Measurements from ENCODE around the gene RNF34. TPM values are rescaled to one million over a fixed set of nuclear protein-coding genes. Genes with fewer than 3 reads are reported as not detected.
A peak's percentile ranks its signal among the peaks of the same experiment; 100 is the strongest.

Gene RNF34, protein sequence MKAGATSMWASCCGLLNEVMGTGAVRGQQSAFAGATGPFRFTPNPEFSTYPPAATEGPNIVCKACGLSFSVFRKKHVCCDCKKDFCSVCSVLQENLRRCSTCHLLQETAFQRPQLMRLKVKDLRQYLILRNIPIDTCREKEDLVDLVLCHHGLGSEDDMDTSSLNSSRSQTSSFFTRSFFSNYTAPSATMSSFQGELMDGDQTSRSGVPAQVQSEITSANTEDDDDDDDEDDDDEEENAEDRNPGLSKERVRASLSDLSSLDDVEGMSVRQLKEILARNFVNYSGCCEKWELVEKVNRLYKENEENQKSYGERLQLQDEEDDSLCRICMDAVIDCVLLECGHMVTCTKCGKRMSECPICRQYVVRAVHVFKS
- 10 to 100 TPM; 64.2 to 75.7 TPM for total RNA-seq

DNA sequence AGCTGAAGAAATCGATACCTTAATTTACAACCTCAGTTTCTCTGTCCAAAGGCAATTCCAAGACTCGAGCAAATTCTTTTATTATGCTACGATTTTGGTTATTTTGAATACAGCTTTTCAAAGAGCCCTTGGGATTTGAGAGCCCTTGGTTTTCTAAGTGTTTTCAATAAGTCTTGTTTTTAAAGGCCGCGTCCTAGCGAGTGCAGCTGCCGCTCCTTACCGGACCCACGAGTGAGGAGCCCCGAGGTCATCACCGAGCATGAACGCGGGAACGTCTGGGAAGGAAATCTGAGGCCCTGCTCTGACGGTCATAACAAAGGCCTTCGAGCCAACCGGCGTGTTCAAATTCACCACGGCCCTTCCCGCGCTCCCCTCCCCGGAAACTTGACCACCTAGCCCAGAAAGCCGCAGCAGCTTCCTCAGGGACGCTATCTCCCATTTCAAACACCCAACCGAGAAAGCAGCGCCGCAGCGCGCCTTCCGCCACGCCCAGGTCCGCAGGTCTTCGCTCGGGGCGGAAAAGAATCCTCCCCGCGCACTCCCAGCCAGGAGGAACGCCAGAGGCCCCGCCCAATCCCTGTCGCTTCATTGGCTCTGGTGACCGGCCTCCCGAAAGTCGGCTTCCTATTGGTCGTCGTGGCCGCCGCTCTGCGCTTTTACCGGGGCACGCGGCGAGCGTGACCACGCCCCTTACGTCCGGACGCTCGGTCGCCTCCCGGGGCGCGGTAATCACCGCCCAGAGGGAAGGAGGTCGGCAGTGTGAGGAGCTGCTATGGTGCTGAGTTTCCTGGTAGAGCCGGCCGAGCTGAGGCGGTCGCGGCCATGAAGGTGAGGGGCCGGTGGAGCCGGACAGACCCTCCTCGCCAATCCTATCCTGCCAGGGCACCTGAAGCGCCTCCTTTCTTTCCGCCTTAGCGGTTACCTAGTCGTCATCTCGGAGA lies at the start of gene RNF34:
Gene RNF34, plus strand, starts transcription at position 728 of the 941 bp plus-strand sequence. Its CDS starts 95 bp downstream, at position 823.
- CTCF ChIA-PET = interaction anchor here (0.7 to 2.5 kb wide), 8 partner anchors 17 to 272 kb away, joined by 3 to 14 read pairs (median 4); no protein-coding TSS in a partner anchor
- intact Hi-C loops (cut with DNase I, micrococcal nuclease) = loop anchor here (1.0 to 5.0 kb wide), 14 partner anchors 47 to 713 kb away; partner anchors contain the start of genes ANAPC5 (in 2 of the 2), CAMKK2 (in 1 of the 2), MLEC (in 1 of the 2) and OASL (in 1 of the 2)
- peaks cover 33% of the 10 kb centered on the region for H3K4me1 Mint-ChIP-seq
- POLR2A ChIA-PET = interaction anchor here (0.6 to 2.3 kb wide), 7 partner anchors 8 to 227 kb away, joined by 3 to 27 read pairs (median 5); partner anchors contain the start of gene ANAPC5
- ATAC-seq (peak; percentile 91), DNase-seq (peak; percentile 99)
- H3K4me3 Mint-ChIP-seq = peak within 1 kb of the TSS; percentile 86
- no peaks in the 10 kb centered on the region for H3K27me3 Mint-ChIP-seq
- no peaks in the 10 kb centered on the region for H3K9me3 Mint-ChIP-seq (ENCODE audit: low read depth)
- H3K27ac Mint-ChIP-seq = peak within 1 kb of the TSS; percentile 93
- H3K36me3 Mint-ChIP-seq (ENCODE audit: low read depth) = peaks cover 35% of the 10 kb centered on the region

DNA sequence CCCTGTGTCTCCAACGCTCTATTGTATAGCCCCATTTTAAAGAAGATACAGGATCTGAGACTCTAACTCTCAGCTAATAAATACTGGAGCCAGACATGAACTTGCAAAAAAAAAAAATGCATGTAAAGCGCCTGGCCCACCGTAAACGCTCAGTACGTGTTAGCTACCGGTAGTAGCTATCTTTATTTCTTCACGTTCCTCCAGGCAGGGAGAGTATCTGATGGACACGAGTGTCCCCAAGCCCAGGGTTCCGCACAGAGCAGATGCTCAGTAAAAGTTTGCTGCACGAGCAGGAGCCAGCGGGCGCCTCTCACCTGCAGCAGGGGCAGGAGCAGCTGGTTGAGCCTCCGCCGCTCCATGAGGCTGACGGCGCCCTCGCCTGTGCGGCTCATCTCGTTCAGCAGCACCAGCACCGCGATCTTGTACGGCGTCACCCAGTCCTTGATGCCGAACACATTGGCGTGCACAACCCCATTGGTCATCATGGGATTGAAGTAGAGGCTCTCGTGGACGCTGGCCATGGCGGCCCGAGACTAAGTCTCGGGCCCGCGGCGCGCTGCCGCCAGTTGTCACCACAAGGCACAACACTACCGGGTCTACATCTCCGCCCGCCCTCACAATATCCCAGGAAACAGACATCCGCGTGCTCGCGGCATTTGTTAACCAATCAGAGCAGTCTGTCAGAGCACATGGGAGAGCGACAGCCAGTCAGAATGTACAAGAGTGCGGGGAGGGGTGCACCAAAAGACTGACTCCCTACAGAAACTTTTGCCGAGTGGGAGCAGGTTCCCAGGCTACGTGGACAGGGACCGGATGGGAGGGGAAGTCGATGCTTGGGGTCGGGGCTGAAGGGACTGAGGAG lies 47.9 kb upstream of the RNF34 start, which contains the start of gene ANAPC5:
Gene ANAPC5, minus strand, starts transcription at position 592 of the 862 bp plus-strand sequence. Its CDS starts 71 bp downstream, at position 521.
- Mint-ChIP-seq H3K4me1 (peaks cover 24% of the 10 kb centered on the region), H3K27me3 (peaks cover under 1% of the 10 kb centered on the region), H3K27ac (peak within 1 kb of the TSS; percentile 97), H3K9me3 (ENCODE audit: low read depth) (no peaks in the 10 kb centered on the region), H3K36me3 (ENCODE audit: low read depth) (peaks cover 4% of the 10 kb centered on the region), H3K4me3 (peak within 1 kb of the TSS; percentile 92)
- POLR2A ChIA-PET = interaction anchor here (0.6 to 2.3 kb wide), 4 partner anchors 17 to 928 kb away, joined by 3 to 27 read pairs (median 3); partner anchors contain the start of gene RNF34
- DNase-seq (peak; percentile 94), ATAC-seq (peak; percentile 99)
- CTCF ChIA-PET = interaction anchor here (0.6 to 2.8 kb wide), 11 partner anchors 12 to 793 kb away, joined by 3 to 18 read pairs (median 3); partner anchors contain the start of gene RNF34
- intact Hi-C loops (cut with DNase I, micrococcal nuclease) = loop anchor here (1.0 to 5.0 kb wide), 15 partner anchors 48 to 1175 kb away; partner anchors contain the start of genes CAMKK2 (in 2 of the 2), RNF34 (in 2 of the 2), C12orf43 (in 1 of the 2) and KNTC1 (in 1 of the 2)

DNA sequence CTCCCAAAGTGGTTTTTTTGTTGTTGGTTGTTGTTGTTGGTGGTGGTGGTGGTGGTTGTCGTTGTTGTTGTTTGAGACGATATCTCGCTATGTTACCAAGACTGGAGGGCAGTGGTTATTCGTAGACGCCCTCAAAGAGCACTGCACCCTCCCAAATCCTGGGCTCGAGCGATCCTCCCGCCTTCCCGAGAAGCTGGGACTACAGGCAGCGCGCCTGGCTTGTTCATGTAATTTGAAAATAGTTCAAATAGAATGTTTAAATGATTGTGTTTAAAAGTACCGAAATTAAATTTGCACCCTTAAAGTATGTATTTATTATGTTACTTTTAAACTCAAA lies 47.3 kb upstream of the RNF34 start:
- Mint-ChIP-seq H3K9me3 (ENCODE audit: low read depth) (no peaks in the 10 kb centered on the region), H3K4me1 (peaks cover 23% of the 10 kb centered on the region), H3K4me3 (peak overlapping the region; percentile 92), H3K36me3 (ENCODE audit: low read depth) (peaks cover 3% of the 10 kb centered on the region), H3K27me3 (peaks cover 2% of the 10 kb centered on the region), H3K27ac (peak overlapping the region; percentile 97)
- ATAC-seq = peak; percentile 51
- intact Hi-C loops (cut with DNase I, micrococcal nuclease) = loop anchor here (1.0 to 5.0 kb wide), 15 partner anchors 48 to 1174 kb away; partner anchors contain the start of genes CAMKK2 (in 2 of the 2), RNF34 (in 2 of the 2), C12orf43 (in 1 of the 2) and KNTC1 (in 1 of the 2)
- POLR2A ChIA-PET = interaction anchor here (2.3 kb wide), 1 partner anchor 48 kb away, joined by 27 read pairs; the partner anchor contains the start of gene RNF34
- no peak for DNase-seq
- CTCF ChIA-PET = interaction anchor here (0.6 to 2.8 kb wide), 8 partner anchors 13 to 793 kb away, joined by 3 to 18 read pairs (median 3); no protein-coding TSS in a partner anchor

DNA sequence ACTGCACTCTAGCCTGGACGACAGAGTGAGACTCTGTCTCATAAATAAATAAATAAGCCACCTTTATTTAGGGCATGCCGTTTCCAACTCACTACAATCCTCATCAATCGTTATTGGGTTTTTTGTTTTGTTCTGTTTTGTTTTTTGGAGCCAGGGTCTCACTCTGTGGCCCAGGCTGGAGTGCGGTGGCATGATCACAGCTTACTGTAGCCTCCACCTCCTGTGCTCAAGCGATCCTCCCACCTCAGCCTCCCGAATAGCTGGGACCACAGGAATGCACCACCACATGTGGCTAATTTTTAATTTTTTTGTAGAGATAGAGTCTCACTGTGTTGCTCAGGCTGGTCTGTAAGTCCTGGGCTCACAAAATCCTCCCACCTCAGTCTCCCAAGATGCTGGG lies 44.1 kb upstream of the RNF34 start:
- H3K27me3 Mint-ChIP-seq = peaks cover 2% of the 10 kb centered on the region
- H3K36me3 Mint-ChIP-seq (ENCODE audit: low read depth) = no peaks in the 10 kb centered on the region
- H3K4me1 Mint-ChIP-seq = peaks cover 9% of the 10 kb centered on the region
- no peak overlapping the region for H3K27ac Mint-ChIP-seq
- no peak overlapping the region for H3K4me3 Mint-ChIP-seq
- no peak for ATAC-seq
- CTCF ChIA-PET = interaction anchor here (1.4 to 1.7 kb wide), 2 partner anchors 22 to 87 kb away, joined by 5 to 7 read pairs; no protein-coding TSS in a partner anchor
- intact Hi-C loops (cut with DNase I, micrococcal nuclease) = no loop called here
- no peaks in the 10 kb centered on the region for H3K9me3 Mint-ChIP-seq (ENCODE audit: low read depth)
- POLR2A ChIA-PET = no interaction called here
- DNase-seq = no peak

DNA sequence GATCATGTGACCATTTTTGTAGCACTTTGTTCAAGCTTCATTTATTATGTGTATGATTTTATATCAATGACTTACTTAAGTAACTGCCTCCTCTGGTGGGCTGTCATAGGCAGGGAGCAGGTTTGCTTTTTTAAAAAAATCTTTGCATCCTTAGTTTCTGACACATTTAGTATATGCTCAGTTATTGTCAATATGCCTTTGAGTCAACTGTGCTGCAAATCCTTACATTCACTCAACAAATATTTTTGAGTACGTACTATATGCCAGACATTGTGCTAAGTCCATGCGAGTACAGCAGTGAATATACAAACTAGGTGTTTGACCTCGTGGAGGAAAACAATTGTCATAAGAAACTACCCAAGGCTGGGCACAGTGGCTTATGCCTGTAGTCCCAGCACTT lies 43.3 kb upstream of the RNF34 start:
- DNase-seq = no peak
- Mint-ChIP-seq H3K36me3 (ENCODE audit: low read depth) (no peaks in the 10 kb centered on the region), H3K4me1 (peaks cover 5% of the 10 kb centered on the region), H3K27me3 (peaks cover 2% of the 10 kb centered on the region), H3K9me3 (ENCODE audit: low read depth) (no peaks in the 10 kb centered on the region), H3K4me3 (no peak overlapping the region), H3K27ac (no peak overlapping the region)
- no peak for ATAC-seq
- intact Hi-C loops (cut with DNase I, micrococcal nuclease) = no loop called here
- ChIA-PET POLR2A (no interaction called here), CTCF (no interaction called here)

DNA sequence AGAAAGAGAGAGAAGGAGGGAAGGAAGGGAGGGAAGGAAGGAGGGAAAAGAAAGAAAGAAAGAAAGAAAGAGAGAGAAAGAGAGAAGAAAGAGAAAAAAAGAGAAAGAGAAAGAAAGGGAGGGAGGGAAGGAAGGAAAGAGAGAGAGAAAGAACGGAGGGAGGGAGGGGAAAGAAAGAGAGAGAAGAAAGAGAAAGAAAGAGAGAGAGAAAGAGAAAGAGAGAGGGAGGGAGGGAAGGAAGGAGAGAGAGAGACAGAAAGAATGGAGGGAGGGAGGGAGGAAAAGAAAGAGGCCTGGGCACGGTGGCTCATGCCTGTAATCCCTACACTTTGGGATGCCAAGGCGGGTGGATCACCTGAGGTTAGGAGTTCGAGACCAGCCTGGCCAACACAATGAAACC lies 42.6 kb upstream of the RNF34 start:
- ChIA-PET CTCF (no interaction called here), POLR2A (no interaction called here)
- DNase-seq (no peak), ATAC-seq (no peak)
- Mint-ChIP-seq H3K4me1 (peaks cover 5% of the 10 kb centered on the region), H3K9me3 (ENCODE audit: low read depth) (no peaks in the 10 kb centered on the region), H3K27me3 (peaks cover 2% of the 10 kb centered on the region), H3K36me3 (ENCODE audit: low read depth) (no peaks in the 10 kb centered on the region), H3K27ac (no peak overlapping the region), H3K4me3 (no peak overlapping the region)
- intact Hi-C loops (cut with DNase I, micrococcal nuclease) = no loop called here

DNA sequence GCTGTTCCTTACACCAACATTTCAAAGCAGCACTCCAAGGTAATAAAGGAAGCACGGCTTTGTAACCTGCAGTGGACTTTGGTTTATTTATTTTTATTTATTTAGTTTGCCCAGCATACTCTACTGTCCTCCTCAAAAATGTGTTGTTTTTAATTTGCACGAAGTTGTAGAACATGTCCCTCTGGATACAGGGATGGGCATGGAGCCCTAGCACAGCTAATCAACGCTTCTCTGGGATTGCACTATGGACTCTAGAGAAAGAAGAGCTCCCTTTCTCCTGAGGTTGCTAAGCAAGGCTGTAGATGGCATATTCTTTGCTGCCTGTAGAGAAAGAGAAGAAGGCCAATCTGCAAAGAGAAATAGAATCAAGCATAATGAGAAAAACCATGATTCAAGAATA lies 41.8 kb upstream of the RNF34 start:
- intact Hi-C loops (cut with DNase I, micrococcal nuclease) = no loop called here
- POLR2A ChIA-PET = no interaction called here
- Mint-ChIP-seq H3K9me3 (ENCODE audit: low read depth) (no peaks in the 10 kb centered on the region), H3K36me3 (ENCODE audit: low read depth) (no peaks in the 10 kb centered on the region), H3K4me1 (peaks cover 2% of the 10 kb centered on the region), H3K27ac (no peak overlapping the region), H3K27me3 (peaks cover 2% of the 10 kb centered on the region), H3K4me3 (no peak overlapping the region)
- DNase-seq (no peak), ATAC-seq (no peak)
- CTCF ChIA-PET = interaction anchor here (1.0 kb wide), 1 partner anchor 11 kb away, joined by 4 read pairs; no protein-coding TSS in a partner anchor

DNA sequence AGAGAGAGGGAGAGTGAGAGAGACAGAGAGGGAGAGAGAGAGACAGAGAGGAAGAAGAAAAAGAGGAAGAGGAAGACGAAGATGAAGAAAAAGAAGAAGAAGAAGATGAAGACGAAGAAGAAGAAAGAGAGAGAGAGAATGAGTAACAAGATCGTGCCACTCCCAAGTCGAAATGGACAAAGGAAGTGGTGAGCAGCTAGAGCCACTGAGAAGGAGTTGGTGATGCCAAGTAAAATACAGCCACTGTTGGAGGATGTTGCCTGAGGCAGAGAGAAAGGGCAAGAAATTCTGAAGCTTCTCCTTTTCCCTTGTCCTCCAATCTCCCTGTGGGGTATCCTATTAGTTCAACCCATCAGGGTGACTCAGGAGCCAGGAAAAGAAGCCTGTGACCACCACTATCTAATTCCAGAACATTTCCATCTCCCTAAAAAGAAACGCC lies 35.2 kb upstream of the RNF34 start:
- intact Hi-C loops (cut with DNase I, micrococcal nuclease) = no loop called here
- ATAC-seq = no peak
- H3K36me3 Mint-ChIP-seq (ENCODE audit: low read depth) = no peaks in the 10 kb centered on the region
- ChIA-PET CTCF (interaction anchor here (0.7 to 1.0 kb wide), 2 partner anchors 523 to 686 kb away, joined by 3 read pairs; no protein-coding TSS in a partner anchor), POLR2A (interaction anchor here (0.5 kb wide), 1 partner anchor 14 kb away, joined by 3 read pairs; no protein-coding TSS in a partner anchor)
- H3K4me3 Mint-ChIP-seq = no peak overlapping the region
- peaks cover 12% of the 10 kb centered on the region for H3K27me3 Mint-ChIP-seq
- H3K9me3 Mint-ChIP-seq (ENCODE audit: low read depth) = no peaks in the 10 kb centered on the region
- H3K27ac Mint-ChIP-seq = no peak overlapping the region
- no peak for DNase-seq
- no peaks in the 10 kb centered on the region for H3K4me1 Mint-ChIP-seq

DNA sequence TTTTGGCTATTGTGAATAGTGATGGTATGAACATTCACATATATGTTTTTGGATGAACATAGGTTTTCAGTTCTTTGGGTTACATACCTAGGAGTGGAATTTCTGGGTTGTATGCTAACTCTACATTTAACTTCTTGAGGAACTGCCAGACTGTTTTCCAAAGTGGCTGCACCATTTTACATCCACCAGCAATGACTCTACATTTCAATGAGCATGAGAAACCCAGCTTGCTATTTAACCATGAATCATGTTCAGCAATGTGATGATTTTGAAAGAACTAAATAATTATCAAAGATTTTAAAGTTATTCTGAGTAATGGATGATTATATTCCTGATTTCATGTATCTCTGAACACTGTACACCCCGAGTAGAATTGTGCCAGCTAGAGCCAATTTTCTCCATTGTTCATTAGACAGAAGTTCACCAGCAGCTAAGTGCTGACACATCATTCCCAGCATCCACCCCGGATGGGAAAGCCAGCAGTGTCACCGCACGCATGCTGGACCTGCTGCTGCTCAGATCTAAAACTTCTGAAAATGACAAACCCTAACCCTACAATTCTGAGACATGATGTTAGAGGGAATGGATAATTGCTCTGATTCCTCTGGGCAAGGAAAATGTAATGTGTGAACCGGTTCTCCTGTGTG lies 34.4 kb upstream of the RNF34 start:
- Mint-ChIP-seq H3K4me1 (no peaks in the 10 kb centered on the region), H3K27me3 (peaks cover 12% of the 10 kb centered on the region), H3K27ac (no peak overlapping the region), H3K9me3 (ENCODE audit: low read depth) (no peaks in the 10 kb centered on the region), H3K4me3 (no peak overlapping the region), H3K36me3 (ENCODE audit: low read depth) (no peaks in the 10 kb centered on the region)
- no peak for DNase-seq
- CTCF ChIA-PET = interaction anchor here (0.6 to 1.0 kb wide), 3 partner anchors 13 to 1089 kb away, joined by 3 read pairs; partner anchors contain the start of gene ANAPC5
- POLR2A ChIA-PET = no interaction called here
- no peak for ATAC-seq
- intact Hi-C loops (cut with DNase I, micrococcal nuclease) = no loop called here

DNA sequence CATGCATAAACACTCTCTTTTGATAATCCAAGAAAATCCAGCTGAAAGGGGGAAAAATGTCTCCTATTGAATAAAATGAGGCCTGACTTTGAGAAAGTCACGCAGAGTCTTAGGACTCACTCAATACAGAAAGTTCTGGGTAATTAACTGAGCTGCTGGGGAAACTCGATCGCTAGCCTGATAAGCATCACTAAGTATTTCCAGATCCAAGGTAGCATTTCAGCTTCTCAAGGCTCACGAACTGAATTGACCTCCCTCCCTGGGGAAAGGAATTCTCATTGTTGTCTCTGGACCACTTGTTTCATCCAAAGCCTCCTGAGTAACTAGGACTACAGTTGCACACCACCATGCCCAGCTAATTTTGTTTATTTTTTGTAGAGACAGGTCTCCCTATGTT lies 33.9 kb upstream of the RNF34 start:
- Mint-ChIP-seq H3K36me3 (ENCODE audit: low read depth) (no peaks in the 10 kb centered on the region), H3K27ac (no peak overlapping the region), H3K9me3 (ENCODE audit: low read depth) (no peaks in the 10 kb centered on the region), H3K27me3 (peaks cover 12% of the 10 kb centered on the region), H3K4me3 (no peak overlapping the region), H3K4me1 (no peaks in the 10 kb centered on the region)
- intact Hi-C loops (cut with DNase I, micrococcal nuclease) = no loop called here
- ChIA-PET POLR2A (no interaction called here), CTCF (no interaction called here)
- no peak for ATAC-seq
- DNase-seq = no peak

All from activated CD4-positive, alpha-beta T cell treated with anti-CD3 and anti-CD28 coated beads for 36 hours (primary cell).